Tongue (tissue), 2 donors: ENCODE results near the gene DSN1. TPM values are rescaled to one million over a fixed set of nuclear protein-coding genes. Genes with fewer than 3 reads are reported as not detected.
"Not testable (repeated sequence)": the region's sequence is repeated elsewhere in the genome, so short reads cannot be mapped to it uniquely, and the experiment has no call there.

ENCODE experiments used
- DNase-seq: peaks from one replicate; pipeline ENCODE4 v3.0.0-alpha.2; 2015
- total RNA-seq: library from RNA; depleted of rRNA; stranded (reverse); fragments of >200 nt; gene quantifications from one replicate; pipeline ENCODE4 v1.2.3, GENCODE V29; 2014

DSN1 gene
- 10.7 TPM for total RNA-seq

- DNase-seq, result peak; percentile 99
These were observed at the start of gene DSN1 for GRCh38 chr20:36773597-36774390. Gene DSN1, minus strand, starts transcription at chr20:36773763. Its CDS starts 2,305 bp downstream, at chr20:36771458.

GRCh38 chr20:36823121-36823520 lies 49.6 kb upstream of the DSN1 start:
- DNase-seq, result peak; percentile 86

- DNase-seq, result peak; percentile 85
These were observed 48.4 kb upstream of the DSN1 start for GRCh38 chr20:36821964-36822437.

- DNase-seq, result no peak
These were observed 47.4 kb upstream of the DSN1 start for GRCh38 chr20:36820928-36821327.

- DNase-seq, result no peak
These were observed 46.5 kb upstream of the DSN1 start for GRCh38 chr20:36820073-36820472.

GRCh38 chr20:36819659-36820058 lies 46.1 kb upstream of the DSN1 start:
- DNase-seq, result no peak

- no peak for DNase-seq
These were observed 45.3 kb upstream of the DSN1 start for GRCh38 chr20:36818861-36819260.

- DNase-seq, result no peak
These were observed 44.6 kb upstream of the DSN1 start for GRCh38 chr20:36818185-36818584.

- no peak for DNase-seq
These were observed 43.9 kb upstream of the DSN1 start for GRCh38 chr20:36817496-36817895.

- no peak for DNase-seq
These were observed 42.0 kb upstream of the DSN1 start for GRCh38 chr20:36815454-36816091.

- DNase-seq, result no peak
These were observed 39.3 kb upstream of the DSN1 start for GRCh38 chr20:36812594-36813463.

- DNase-seq, result peak; percentile 67
These were observed 35.0 kb upstream of the DSN1 start for GRCh38 chr20:36808317-36809257.

GRCh38 chr20:36806049-36806448 lies 32.5 kb upstream of the DSN1 start:
- no peak for DNase-seq

GRCh38 chr20:36805396-36805795 lies 31.8 kb upstream of the DSN1 start:
- no peak for DNase-seq

GRCh38 chr20:36804425-36804824 lies 30.9 kb upstream of the DSN1 start:
- DNase-seq, result no peak

- peak; percentile 56 for DNase-seq
These were observed 29.0 kb upstream of the DSN1 start for GRCh38 chr20:36802326-36803222.

GRCh38 chr20:36800410-36800809 lies 26.8 kb upstream of the DSN1 start:
- no peak for DNase-seq

GRCh38 chr20:36799313-36799712 lies 25.8 kb upstream of the DSN1 start:
- not testable (repeated sequence) for DNase-seq

GRCh38 chr20:36796875-36797274 lies 23.3 kb upstream of the DSN1 start:
- no peak for DNase-seq

- DNase-seq, result no peak
These were observed 22.6 kb upstream of the DSN1 start for GRCh38 chr20:36796117-36796516.
